HG02610 (cell line): ENCODE results near the gene RALGAPA2.

ENCODE experiments used
- ATAC-seq: cut with Tn5 transposase; IDR thresholded peaks from one replicate; pipeline ENCODE4 v1.9.1; 2021; ENCODE audit warnings: mild to moderate bottlenecking, moderate library complexity; ENCODE audit not compliant: unreplicated experiment

RALGAPA2 gene

DNA sequence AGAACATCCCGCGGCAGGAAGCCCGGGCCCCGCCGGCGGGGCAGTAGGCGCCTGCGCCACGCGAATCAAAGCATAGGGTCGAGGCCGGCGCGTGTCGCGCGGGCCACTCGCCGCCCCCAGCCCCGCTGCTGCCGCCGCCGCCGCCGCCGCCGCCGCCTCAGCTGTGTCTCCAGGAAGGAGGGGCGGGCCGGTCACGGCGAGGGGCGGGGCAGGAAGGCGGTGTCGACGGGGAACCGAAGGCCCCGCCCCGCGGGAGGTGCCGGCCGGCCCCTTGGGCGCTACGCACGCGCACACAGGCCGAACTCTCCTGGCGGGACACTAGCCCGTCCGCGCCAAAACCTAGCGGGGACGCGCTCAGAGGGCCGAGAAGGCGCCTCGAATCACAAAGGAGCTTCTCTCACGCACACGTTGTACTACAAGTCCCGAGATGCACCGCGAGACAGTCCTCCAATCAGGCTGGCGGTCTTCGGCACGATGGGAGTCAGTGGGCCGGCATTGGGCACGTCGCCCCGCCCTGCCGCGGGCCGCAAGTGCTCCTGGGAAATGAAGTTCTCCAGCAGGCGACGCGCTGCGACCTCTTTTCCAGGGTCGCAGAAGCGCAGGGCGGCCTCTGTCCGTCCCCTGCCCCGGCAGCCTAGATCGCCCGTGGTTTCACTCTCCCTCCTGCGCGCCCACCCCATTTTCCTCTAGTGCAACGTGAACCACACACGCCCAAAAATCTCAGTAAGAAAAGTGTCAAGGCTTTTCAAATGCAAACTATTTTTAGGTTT, at the start of gene RALGAPA2:
TSS of gene RALGAPA2 (minus strand) at position 171 of the 770 bp plus-strand sequence. CDS start at position 7, 164 bp downstream.
- ATAC-seq = peak; percentile 94

DNA sequence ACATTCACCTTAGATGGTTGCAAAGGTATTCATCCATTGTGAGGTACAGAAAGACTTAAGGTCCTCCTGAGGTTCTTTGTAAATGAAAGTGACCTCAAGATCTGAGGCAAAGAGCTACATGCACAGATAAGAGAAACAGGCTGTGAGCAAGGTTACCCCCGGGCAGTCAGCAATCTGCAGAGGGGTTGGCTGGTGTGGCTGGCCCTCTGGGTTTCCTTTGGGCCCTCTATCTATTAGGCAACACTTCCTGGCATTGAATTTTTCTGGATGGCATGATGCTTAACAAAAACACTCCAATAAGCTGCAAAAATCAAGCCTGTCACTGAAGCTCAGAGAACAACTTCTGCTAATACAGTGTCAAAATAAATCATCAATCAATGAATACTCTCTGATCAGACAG, 48.9 kb upstream of the RALGAPA2 start:
- ATAC-seq = no peak

DNA sequence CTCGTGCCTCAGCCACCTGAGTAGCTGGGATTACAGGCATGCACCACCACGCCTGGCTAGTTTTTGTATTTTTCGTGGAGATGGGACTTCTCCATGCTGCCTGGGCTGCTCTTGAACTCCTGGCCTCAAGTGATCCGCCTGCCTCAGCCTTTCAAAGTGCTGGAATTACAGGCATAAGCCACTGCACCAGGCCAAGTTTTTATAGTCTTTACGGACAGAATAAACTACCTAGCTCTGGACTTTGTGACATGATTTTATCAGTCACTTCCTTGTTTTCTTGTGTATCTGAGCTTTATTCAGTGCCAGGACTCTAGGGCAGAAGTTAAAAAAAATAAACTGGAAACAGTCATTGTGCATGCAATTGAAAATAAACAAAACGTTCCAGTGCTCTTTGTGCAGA, 46.7 kb upstream of the RALGAPA2 start:
- no peak for ATAC-seq

DNA sequence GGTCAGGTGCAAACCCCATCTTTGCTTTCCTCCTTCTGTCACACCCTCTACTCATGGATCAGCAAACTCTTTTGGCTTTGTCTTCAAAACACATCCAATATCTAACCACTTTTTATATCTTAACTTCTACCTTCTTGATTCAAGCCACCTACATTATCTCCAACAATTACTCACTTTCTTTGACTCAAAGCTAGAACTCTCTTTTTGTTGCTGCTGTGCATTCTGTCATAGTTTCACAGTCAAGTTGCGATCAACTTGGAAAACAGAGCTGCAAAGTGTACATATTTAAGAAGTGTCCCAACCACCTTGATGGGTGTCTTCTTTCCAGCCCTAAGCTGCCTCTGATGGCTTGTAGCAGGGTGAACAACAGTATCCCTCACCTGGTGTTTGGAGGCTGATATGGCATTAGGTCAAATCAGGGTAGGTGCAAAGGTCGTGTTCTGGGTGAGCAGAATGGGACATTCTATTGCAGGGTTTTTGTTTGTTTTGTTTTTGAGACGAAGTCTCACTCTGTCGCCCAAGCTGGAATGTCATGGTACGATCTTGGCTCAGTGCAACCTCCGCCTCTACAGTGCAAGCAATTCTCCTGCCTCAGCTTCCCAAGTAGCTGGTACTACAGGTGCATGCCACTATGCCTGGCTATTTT, 43.4 kb upstream of the RALGAPA2 start:
- no peak for ATAC-seq

DNA sequence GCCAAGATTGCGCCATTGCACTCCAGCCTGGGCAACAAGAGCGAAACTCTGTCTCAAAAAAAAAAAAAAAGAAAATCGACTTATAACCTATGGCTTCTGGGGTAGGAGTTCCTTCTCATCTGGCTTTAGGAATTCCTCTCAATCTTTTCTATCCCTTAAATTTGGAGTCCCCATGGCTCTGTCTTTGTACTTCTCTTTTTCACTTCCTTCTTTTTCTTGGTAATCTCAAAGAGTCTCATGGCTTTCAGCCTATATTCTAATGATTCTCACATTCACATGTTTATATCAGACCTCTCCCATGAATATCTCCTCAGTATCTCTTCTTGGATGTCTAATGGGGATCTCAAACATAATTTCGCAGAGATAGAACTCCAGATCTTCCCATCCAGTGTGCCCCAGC, 42.8 kb upstream of the RALGAPA2 start:
- no peak for ATAC-seq

DNA sequence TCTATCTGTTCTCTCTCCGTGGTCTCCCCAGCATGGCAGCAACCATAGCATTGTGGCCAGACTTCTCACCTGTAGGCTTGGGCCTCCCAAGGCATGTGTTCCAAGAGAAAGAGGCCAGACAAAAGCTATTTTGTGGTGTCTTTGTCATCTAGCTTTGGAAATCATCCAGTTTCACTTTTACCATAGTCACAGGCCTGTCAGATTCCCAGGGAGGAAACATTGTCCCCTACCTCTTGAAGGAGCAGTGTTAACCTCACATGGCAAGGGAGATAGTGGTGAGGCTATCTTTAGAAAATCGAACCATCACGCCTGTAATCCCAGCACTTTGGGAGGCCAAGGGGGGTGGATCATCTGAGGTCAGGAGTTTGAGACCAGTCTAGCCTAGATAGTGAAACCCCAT, 42.3 kb upstream of the RALGAPA2 start:
- ATAC-seq = no peak

DNA sequence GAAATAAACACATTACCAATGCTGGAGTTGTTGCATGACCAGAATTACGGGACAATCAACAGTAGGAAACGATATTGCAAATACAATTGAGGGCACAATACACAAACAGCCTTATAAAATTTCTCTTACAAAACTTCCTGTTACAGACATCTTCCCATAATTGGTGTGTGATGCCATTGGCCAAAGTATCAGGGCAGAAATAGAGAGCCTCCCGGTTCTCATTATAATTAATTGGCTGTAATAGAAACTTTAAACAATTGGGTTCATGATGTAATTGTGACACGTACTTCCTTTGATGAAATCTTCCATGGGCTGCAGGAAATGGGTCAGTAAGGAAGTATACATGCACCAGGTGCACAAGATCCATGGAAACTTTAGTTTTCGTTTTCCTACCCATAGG, 40.3 kb upstream of the RALGAPA2 start:
- ATAC-seq = no peak

DNA sequence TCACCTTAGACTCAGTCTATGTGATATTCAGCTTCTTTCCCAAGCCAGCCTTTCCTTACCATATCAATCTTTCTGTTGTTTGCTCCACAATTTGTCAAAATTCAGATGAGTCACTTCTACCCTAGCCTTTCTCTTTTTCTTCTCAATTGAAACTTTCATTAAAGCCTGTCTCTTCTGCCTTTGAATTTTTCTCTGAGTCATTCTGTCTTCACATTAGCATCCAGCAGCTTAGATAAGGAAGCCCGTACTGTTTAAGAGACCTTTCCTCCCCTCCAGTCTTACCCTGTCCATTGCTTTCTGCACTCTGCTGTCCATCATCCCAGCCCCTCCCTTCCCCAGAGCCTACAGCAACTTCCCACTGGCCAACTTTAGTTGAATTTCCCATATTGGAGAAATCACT, 34.9 kb upstream of the RALGAPA2 start:
- no peak for ATAC-seq

DNA sequence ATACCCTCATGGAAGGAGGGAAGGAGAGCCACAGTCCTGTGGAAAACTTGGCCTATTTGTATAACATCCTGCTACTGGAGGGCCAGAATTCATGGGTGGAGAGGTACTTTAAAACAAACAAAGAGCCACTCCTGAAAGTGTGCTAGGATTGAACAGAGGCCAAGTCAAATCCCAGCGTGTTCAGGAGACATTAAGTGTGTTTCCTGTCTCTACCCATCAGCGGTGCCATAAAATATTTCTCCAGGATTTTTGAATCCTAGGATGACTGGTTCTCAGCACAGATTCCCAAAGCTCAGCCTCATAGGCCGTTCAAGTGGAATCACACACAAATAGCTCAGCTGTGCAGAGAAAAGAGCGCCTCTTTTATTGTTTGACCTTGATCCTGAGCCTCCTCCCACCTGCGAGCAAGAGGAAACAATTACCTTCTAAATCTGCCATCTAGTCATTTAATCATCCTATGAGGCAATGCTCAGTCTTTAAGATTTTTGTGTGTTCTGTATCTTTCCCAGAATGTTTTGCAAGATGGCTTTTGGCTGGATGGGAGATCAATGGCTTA, 31.8 kb upstream of the RALGAPA2 start:
- ATAC-seq = no peak

DNA sequence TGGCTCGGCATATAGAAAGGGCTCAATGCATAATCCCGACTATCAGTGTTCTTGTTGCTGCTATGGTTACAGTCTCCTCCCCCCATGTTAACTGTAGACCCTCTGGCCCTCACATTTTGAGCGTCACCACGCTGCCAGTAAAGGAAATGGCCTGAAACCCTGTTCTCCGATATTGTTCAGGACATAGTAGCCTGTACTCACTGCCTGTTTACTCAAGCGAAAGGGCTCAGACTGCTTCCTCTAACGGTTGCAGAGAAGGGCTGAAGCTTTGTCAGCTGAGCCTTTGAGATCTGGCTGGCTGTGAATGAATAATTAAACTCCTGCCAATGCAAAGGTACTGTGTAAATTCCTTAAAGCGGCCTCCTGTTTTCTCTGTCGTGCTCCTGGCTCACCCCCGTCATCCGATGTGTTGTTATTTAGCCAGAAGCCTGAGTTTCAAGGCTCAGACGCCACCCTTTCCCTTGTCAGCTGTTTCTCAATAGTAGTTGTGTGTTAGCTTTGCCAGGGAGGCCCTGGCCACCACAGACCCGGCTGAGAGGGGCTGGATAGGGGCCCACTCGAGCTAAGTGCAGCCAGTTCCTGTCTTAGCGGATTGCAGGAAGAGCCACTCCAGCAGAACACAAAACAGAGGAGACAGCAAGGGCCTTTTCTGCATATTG, 31.2 kb upstream of the RALGAPA2 start:
- ATAC-seq = peak; percentile 60

DNA sequence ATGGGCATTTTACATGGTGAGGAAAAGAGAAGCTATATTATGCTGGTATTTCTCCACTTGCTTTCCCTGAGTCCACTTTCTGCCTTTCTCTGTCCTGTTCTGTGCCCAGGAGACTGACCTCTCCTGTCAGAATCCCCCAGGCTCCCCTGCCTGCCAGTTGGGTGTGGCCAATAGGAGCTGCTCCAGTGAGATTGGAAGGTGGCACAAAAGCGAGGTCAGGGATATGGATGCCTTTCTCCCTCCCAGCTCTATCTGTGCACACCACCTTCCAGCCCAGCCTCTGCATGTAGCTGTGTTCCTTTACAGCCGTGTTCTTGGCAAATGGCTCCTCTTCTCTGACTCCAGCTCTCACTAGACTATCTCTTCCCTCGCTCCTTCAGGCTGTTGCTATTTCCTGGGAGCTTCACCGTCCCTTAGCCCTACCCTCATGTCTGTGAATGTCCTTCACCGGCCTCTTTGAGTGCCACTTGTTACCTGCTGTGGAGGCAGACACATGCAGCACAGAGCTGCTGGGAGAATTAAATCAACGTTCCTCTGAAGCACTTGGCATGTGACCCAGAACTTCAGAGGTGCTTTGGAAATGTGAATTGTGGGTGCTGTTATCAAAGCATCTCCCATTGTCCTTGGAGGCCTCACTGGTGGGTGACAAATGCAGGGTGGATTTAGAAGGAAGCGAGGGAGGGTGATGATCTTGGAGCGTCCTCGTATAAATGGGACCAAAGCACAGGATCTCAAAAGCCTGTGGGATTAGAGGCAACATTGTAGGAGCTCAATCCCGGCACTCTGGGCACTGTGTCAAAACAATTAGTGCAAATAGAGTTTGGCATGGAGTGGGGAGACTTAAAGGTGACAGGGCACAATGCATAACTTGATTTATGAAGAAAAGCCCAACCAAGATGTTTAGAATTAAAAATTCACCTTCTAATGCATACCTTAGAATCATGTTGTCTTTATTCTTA, 28.9 kb upstream of the RALGAPA2 start:
- no peak for ATAC-seq

DNA sequence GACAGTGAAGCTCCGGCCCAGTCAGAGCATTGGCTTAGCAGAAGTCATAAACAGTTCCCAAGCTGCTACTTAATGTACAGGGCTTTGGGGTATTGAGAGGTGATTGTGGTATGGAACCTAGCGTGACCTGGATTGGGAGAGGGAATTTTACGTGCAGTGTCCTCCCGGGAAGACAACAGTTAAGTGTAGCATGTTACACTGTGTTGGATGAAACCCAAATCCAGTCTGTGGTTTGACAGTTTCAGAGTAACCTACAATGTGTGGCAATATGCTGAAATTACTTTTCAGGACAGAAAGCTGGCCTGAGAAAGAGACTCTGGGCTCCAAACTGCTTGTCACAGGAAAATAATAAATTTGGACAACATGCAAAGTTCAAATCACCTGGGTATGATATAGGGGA, 28.1 kb upstream of the RALGAPA2 start:
- no peak for ATAC-seq

DNA sequence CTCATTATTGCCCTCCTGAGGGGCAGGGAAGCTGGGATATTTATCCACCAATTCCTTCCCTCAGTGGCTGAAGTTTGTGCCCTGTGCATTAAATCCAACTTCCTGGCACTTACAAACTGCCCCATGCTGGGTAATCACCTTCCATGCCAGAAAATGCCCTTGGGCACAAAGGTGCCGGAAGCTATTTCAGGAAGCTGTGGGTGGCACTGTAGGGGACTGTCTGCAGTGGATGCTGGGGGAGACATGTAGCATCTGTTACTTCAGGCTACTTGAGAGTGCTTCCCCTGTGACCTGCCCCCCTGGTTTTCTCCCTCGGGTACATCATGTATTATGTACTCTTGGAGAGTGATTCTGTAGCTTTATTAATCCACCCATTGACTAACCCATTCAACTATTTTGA, 24.7 kb upstream of the RALGAPA2 start:
- ATAC-seq = no peak

DNA sequence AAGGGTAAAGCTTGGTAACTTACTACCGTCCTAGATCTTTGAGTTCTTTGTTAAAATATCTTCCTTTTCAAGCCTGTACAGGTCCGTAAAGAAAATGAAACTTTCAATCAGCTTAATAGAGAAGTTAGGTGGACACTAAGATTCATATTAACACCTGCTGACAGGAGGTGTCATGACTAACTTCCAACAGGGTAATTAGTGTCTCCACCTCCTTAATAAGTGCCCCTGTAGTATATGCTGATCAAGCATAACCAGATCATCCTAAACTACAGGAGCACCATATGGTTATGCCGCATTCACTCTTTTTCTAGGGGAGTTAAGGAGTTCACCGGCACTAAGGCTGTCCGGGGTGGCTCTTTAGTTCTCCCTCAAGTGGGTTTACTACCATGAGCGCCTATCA, 23.9 kb upstream of the RALGAPA2 start:
- no peak for ATAC-seq

DNA sequence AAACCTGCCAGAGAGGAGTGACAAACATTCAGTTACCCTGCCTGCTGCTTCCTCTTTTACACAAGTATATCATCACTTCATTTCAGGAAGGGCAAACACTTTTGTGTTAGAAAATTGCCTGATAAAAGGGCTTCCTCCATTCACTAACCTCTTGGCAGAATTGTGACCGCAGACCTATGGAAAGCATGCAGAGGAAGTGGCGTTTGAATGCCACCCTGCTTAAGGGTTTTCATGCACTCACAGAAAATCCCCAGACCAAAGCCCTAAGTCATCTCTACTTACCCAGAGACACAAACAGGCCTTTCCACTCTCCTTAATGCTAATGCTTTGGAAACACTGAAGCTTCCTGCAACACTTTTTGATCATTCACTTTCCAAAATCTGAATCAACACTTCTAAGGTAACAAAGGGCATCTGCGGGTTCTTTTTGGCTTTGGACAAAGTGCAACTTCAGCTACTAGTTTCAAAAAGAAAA, 22.1 kb upstream of the RALGAPA2 start:
- no peak for ATAC-seq

DNA sequence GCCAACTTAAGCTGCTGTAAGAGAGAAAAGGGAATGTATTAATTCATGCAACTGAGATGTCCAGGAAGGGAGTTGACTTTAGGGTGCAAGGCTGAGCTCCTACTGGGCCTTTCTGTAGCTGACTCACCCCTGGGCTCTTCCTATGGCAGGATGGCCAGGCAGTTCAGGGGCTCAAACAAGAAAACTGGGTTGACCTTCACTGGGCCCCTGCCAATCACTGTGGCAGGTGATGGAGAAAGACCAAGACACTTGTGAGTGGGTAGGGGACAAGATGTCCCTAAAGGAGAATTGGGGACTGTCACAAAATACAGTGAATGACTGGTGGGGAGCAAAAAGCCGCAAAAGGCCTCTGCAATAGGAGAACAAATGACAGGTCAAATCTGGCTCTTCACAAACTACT, 21.5 kb upstream of the RALGAPA2 start:
- no peak for ATAC-seq

DNA sequence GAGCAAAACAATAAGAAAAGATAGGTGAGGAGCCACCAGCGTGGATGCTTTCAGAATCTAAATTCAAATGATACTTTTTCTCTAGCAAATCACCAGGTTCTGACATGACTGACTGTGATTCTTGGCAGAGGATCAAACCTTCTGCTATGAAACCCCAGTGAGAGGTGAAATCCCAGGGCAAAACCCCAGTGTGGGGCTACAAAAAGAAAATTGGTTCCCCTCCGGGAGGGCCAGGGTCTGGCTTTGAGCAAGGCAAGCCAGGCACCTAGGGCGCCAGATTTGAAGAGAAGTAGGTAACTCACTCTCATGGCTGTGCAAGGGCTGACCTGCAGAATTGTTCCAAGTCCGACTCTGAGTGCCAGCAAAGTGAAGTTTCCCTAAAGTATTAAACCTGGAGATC, 20.2 kb upstream of the RALGAPA2 start:
- ATAC-seq = peak; percentile 48

DNA sequence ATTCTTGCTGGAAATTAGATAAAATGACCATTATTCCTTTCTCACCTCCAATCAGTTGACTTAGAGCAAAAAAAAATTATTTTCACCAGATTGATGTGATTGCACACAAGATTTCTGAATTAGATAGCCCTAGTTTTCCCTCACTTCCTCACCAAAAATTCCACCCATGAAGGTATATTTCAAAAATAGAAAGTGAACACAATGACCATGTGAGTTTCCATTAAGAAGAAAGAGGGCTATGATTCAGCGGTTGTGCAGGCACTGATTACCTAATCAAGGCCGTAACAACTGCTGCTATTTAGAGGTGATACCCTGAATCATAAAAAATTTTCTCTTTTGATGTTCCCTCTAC, 19.5 kb upstream of the RALGAPA2 start:
- ATAC-seq = no peak

DNA sequence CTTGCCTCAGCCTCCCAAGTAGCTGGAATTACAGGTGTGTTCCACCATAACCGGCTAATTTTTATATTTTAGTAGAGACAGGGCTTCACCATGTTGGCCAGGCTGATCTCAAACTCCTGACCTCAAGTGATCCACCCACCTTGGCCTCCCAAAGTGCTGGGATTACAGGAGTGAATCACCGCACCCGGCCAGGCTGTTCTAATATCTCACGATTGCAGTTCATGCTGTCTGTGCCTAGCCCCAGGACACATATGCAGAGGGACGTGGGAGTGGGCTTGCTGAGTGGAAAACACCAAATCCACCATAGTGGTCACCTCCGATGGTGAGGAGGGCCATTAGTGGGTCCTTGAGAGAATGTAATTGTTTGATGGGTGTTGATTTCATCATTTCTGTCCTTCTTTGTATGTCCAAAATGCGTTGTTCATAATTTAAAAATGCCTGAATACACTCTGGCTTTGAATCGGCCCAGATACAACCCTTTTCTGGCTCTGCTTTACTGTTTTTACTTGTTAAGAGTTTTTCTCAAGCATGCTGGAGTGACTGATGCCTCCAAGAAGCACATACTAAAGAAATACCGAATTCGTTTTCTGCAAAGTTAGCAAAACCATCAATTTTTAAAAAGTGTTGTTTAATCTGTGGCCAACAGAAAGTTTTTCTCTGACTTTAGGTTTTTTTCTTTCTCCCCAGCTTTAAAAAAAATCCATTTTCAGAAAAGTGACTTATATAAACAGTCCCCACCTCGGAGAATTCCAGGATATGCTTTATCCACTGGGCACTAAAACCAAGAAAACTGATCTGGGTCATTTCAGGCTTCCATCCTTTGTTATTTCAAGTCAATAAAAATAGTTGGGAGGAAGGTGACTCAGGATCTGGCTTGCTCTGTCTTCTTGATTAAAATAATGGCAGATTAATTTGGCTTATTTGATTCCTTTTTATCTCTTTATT, 18.8 kb upstream of the RALGAPA2 start:
- ATAC-seq = no peak

DNA sequence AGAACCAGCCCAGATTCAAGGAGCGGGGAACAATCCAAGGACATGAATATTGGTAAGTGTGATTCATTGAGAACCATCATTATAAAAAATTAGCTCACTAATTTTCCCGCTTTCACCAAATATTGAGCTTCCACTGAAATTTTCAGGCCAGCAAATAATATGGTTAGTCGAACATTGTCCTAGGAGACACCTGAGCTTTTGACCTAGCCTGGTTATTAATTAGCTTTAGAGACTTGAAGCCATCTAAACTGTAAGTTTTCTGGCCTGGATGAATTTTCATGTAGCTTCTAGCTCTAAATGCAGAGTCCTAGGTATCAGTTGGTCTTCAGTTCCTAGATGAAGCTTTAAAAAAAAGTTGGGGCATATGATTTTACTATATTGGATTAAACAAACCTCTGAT, 17.1 kb upstream of the RALGAPA2 start:
- no peak for ATAC-seq
